DMS153 (cell line): ENCODE results near the gene C1QTNF9.
"Not testable (repeated sequence)": the region's sequence is repeated elsewhere in the genome, so short reads cannot be mapped to it uniquely, and the experiment has no call there.

Source experiments
- DNase-seq: peaks from one replicate; lab custom pipeline; 2025; lab: John Stamatoyannopoulos, UW

The C1QTNF9 gene

GRCh38 chr13:24281188-24282008 is 28.0 kb upstream of the C1QTNF9 start:
- no peak for DNase-seq

GRCh38 chr13:24282256-24282655 is 27.1 kb upstream of the C1QTNF9 start:
- DNase-seq = no peak

DNA sequence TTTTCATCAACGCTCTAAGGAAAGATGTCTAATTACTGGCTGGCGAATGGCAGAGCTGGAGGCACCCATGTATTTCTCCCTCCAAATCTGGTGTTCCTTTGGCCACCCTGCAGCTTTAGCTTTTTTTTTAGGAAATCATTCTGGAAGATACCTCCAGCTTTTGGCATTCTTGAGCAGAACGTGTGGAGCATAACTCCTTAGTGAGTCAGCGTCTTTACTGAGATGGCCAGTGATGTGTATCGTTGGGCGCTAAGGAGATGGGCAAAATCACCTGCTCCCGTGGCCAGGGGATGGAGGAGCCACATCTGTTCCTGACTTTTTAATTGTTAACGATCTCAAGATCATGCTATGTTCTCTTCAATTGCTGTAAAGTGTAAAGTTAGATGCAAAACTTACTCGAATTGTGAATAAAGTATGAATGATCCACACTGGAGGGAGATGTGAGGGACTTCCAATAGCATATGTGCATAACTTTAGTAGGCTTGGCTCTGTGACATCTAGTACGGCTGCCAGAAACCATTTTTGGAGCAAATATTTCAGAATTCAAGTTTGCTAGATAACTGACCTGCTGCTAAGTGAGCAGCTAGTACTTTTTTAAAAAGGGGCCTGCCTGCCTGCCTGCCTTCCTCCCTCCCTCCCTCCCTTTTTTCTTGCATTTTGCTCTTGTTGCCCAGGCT is 24.4 kb upstream of the C1QTNF9 start:
- DNase-seq = no peak

DNA sequence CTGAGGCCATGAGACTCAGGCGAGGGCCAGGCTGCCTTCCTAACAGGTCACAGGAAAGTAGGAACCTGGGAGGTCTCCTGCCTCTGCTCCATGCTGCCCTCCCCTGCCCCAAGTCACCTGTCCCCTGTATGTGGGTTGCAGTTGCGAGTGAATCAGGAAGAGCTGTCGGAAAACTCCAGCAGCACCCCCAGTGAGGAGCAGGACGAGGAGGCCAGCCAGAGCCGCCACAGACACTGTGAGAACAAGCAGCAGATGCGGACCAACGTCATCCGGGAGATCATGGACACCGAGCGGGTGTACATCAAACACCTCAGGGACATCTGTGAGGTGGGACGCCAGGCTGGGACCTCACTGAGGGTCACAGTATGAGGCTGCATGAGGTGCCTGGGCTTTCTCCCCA is 22.8 kb upstream of the C1QTNF9 start:
- no peak for DNase-seq

- no peak for DNase-seq
These were observed 21.6 kb upstream of the C1QTNF9 start for GRCh38 chr13:24287748-24288287.

GRCh38 chr13:24288870-24289269 is 20.5 kb upstream of the C1QTNF9 start:
- DNase-seq = no peak

GRCh38 chr13:24290280-24290932 is 19.0 kb upstream of the C1QTNF9 start:
- no peak for DNase-seq

DNA sequence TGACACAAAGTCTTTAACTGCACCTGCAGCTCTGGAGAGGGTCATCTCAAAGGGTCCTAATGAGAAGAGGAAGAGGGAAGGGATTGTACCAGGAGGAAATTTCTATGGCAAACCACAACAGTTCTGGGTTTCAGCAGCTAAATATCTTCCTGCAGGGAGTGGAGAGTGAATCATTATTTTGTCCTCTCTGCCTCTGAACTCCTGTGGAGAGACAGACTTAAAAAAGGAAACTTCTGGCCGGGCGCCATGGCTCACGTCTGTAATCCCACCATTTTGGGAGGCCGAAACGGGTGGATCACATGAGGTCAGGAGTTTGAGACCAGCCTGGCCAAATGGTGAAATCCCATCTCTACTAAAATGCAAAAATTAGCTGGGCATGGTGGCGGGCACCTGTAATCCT is 16.9 kb upstream of the C1QTNF9 start:
- DNase-seq = no peak

DNA sequence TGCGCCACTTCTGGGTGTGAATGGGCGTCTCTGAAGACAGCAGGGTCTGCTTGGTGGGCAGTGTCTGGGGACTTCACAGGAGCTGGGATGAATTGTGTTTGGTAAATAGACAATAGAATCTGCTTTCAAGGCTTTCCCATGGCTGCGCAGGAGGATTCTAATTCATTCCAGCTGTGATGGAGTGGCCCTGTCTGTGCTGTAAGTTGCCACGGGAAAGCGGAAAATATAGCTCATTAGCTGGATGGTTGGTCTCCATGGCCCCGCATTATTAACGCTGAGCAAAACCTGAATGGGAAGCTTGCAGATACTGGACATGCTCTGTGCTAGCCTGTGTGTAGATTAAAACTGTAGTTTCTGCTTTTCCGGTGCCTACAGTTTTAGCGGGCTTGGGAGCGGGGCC is 15.6 kb upstream of the C1QTNF9 start:
- DNase-seq = no peak

- no peak for DNase-seq
These were observed 9.8 kb upstream of the C1QTNF9 start for GRCh38 chr13:24299488-24300114.

DNA sequence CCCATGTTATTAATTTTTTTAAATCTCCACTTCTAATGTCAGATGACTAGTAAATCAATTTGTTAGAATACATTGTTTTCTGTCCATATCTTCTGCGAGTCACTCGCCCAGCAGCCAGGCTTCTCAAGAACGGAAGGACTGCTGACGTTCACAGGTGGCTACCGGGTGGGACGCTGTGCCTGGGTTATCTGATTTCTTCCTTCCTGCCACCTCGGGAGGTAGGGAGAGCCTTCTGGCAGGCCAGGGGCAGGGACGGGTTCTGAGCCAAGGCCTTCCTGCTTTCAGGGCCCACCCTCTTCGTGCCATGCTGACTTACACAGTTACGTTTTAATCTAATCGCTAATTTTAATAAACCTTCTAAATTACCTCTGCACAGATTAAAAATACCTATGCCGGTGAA is 7.9 kb upstream of the C1QTNF9 start:
- no peak for DNase-seq

DNA sequence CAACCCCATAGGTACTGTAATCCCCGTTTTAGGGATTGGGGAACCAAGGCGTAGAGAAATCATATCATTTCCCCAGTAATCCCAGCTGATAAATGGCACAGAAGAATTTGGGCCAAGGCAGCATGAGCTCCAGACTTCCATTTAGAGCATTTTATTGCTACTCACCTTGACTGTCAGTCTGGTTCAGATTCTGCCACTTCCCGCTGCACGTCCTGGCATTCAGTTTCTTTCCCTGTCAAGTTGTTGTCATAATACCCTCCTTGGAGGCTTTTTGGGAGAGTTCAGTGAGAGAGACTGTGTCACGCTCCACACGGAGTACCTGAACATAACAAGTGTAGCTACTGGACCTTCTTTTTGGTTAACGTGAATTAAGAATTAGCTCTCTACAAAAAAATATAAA is 7.5 kb upstream of the C1QTNF9 start:
- DNase-seq = no peak

GRCh38 chr13:24304620-24305019 is 4.8 kb upstream of the C1QTNF9 start:
- no peak for DNase-seq

- DNase-seq = no peak
These were observed 2.7 kb upstream of the C1QTNF9 start for GRCh38 chr13:24306632-24307031.

DNA sequence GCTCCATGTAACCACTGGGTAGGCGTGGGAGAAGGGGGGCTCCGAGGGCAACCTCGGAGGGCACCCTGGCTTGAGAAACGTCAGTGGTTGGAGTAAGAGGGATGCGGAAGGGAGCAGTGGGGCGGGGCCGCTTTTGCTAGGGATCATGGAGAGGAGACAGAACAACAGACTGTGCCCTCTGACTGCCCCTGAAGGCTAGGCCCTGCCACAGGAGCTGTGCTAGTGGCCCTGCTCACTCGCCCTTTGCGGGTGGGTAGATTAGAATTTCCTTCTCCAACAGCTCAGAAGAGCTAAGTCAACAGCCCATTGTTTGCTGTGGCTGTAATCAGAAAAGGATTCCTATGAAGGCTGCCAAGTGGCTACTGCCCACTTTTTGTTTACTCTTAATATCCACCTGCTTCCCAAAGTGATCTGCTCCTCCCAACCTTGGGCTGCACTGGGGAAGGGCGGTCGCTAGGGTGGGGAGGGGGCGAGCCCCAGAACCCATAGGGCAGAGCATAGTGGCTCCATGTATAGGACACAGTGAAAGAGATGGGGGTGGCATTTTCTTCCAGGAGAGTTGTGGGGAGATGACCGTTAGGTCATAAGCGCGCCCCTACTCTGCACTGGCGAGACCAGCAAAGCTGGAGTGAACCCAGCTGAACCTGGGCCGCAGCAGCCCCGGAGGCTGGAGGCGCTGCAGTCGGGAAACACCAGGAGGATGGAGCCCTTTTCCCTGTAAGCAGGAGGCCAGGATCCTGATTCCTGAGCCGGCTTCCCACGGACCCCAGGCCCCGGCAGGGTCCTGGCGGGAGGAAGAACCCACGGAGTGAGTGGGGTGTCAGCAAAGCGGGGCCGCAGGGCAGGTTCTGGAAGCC is 1.9 kb upstream of the C1QTNF9 start:
- peak; percentile 34 for DNase-seq

DNA sequence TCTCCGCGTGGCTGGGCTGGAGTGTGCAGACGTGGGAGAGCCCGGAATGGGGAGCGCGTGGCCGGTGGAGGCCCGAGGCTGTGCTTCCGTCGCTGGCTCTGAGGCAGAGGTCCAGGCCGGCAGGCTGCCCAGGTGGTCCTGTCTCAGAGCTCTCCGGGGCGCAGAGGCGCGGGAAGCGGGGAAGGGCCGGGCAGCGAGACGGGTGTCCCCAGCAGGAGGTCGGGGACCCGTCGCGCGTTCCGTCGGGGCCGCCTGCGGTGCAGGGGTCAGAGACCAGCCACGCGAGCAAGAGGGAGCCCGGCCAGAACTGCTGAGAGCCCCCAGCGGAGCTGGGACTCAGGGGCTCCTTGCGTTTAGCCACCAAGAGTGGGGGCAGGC is 1.3 kb upstream of the C1QTNF9 start:
- no peak for DNase-seq

- DNase-seq = no peak
These were observed 826 bp upstream of the C1QTNF9 start for GRCh38 chr13:24308488-24309020.

DNA sequence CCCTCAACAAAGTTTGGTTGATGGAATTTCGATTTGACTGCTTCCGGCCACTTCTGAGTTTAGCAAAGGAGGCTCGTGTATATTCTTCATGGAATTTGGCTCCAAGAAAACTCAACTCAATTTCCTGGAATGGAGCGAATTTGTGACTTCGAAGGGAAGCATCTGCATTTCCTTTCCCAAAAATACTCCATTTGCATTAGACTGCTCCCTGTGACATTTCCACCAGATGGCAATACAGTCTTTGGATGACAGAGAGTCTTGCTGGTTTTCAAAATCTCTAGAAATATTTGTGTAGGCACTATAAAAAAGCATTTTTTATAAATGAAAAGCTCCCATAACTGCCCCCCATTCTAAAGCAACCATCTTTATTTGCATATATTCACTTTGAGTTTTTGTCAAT is 4.1 kb downstream of the C1QTNF9 start:
- no peak for DNase-seq

- not testable (repeated sequence) for DNase-seq
These were observed 8.5 kb downstream of the C1QTNF9 start for GRCh38 chr13:24317835-24318234.

GRCh38 chr13:24318878-24319277 is 9.5 kb downstream of the C1QTNF9 start:
- not testable (repeated sequence) for DNase-seq

DNA sequence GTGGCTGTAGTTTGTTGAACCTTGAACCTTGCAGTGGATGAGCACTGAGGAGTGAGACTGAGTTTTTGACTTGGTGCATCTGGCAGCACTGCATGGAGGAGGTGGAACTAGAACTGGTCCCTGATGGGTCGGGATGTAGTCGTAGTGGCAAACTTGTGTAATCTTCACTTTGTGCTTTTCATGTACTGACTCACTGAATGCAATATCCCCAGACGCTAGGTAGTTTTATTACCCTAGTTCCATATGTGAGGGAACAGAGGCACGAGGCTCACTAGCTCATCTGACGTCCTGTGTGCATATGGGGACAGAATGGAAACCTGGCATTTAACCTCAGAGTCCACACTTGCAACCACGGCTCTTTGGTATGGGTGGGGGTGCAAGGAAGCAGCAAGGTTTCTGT is 10.3 kb downstream of the C1QTNF9 start:
- DNase-seq = not testable (repeated sequence)
